OCI-LY3 (cell line): ENCODE data around the gene CCDC40.

Experiments used
- CTCF ChIP-seq: fragments of 200-600, 300-600 bp; sonication (generic); IDR thresholded peaks from 2 replicates; pipeline ENCODE4 v1.5.1; 2014; ENCODE audit warnings: antibody characterized with exemption, low read length, low read depth
- EZH2phosphoT487 ChIP-seq: fragments of 200-600 bp; shearing (Covaris generic); IDR thresholded peaks from 2 replicates; pipeline ENCODE4 v1.6.1; 2018; ENCODE audit warnings: antibody characterized with exemption, mixed run types, low read depth

- TF ChIP-seq CTCF (no peak), EZH2phosphoT487 (no peak)
Measured at GRCh38 chr17:80043963-80044362, 7.5 kb downstream of the CCDC40 start.
